Lower leg skin (tissue), 3 donors: ENCODE results near the gene ARPIN.

Experiments
- CTCF ChIP-seq, 3 donors: fragments of 450-650 bp; IDR thresholded peaks; one replicate each; pipeline ENCODE4 v1.5.1; 2016; ENCODE audit warnings: antibody characterized with exemption in 3 of 3, mild to moderate bottlenecking in 3 of 3, moderate library complexity in 2 of 3
- POLR2A ChIP-seq, 2 donors: fragments of 450-650 bp; IDR thresholded peaks; one replicate each; pipeline ENCODE4 v1.6.1; 2016 to 2017; ENCODE audit warnings: antibody characterized with exemption in 2 of 2, mild to moderate bottlenecking in 1 of 2, moderate library complexity in 1 of 2

GRCh38 chr15:89899295-89899945 is 13.3 kb downstream of the ARPIN start:
- TF ChIP-seq CTCF (IDR thresholded peaks at IDR 0.05) (no peak), POLR2A (IDR thresholded peaks at IDR 0.05) (no peak)
